Left ventricle myocardium inferior (tissue), 1 donor: ENCODE data around the gene ATF3. TPM values are rescaled to one million over a fixed set of nuclear protein-coding genes. Genes with fewer than 3 reads are reported as not detected.

Experiments
- DNase-seq: peaks from one replicate; pipeline ENCODE4 v3.0.0-alpha.2; 2020
- H3K27ac ChIP-seq: fragments of 200-600 bp; replicated peaks from 2 replicates; pipeline ENCODE4 v1.8.0; 2021
- H3K27me3 ChIP-seq: fragments of 200-600 bp; 2 replicates; pipeline ENCODE4 v1.8.0; 2021; ENCODE audit warnings: low read depth
- H3K36me3 ChIP-seq: fragments of 200-600 bp; 2 replicates; pipeline ENCODE4 v1.8.0; 2021
- H3K4me1 ChIP-seq: fragments of 200-600 bp; 2 replicates; pipeline ENCODE4 v1.8.0; 2021
- H3K4me3 ChIP-seq: fragments of 200-600 bp; 2 replicates; pipeline ENCODE4 v1.8.0; 2021; ENCODE audit warnings: mild to moderate bottlenecking, moderate library complexity
- H3K9me3 ChIP-seq: fragments of 200-600 bp; replicated peaks from 2 replicates; pipeline ENCODE4 v1.8.0; 2021
- intact Hi-C: fragments of 100-400 bp; cut with micrococcal nuclease; formaldehyde crosslinking; loops from one replicate; pipeline ENCODE4 v1.11.0; 2022
- total RNA-seq: library from RNA; stranded (reverse); fragmentation: NEBNext Ultra II Directional; extraction: Animal tissue kit (Norgen Biotek cat#: 25700); gene quantifications from one replicate; pipeline ENCODE4 v1.2.1, GENCODE V29; 2021
- TF ChIP-seq, protein P1 (sequence below): fragments of 200-600 bp; IDR thresholded peaks from 2 replicates; pipeline ENCODE4 v1.8.0; 2021; ENCODE audit warnings: antibody characterized with exemption, mild to moderate bottlenecking, borderline replicate concordance
- donor health status: DM: no; HTN: yes; CAD: no; lungs with severe emphysema.

ATF3 gene
- total RNA-seq, 1 donor from 2014 or later = 20.0 TPM

- Histone ChIP-seq H3K4me1 (peaks cover 8% of the 10 kb centered on the region), H3K4me3 (no peak overlapping the region), H3K27ac (no peak overlapping the region), H3K27me3 (no peaks in the 10 kb centered on the region), H3K36me3 (no peaks in the 10 kb centered on the region), H3K9me3 (no peaks in the 10 kb centered on the region)
- intact Hi-C loops = no loop called here
- no peak for DNase-seq
- TF ChIP-seq, protein P1, sequence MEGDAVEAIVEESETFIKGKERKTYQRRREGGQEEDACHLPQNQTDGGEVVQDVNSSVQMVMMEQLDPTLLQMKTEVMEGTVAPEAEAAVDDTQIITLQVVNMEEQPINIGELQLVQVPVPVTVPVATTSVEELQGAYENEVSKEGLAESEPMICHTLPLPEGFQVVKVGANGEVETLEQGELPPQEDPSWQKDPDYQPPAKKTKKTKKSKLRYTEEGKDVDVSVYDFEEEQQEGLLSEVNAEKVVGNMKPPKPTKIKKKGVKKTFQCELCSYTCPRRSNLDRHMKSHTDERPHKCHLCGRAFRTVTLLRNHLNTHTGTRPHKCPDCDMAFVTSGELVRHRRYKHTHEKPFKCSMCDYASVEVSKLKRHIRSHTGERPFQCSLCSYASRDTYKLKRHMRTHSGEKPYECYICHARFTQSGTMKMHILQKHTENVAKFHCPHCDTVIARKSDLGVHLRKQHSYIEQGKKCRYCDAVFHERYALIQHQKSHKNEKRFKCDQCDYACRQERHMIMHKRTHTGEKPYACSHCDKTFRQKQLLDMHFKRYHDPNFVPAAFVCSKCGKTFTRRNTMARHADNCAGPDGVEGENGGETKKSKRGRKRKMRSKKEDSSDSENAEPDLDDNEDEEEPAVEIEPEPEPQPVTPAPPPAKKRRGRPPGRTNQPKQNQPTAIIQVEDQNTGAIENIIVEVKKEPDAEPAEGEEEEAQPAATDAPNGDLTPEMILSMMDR = no peak
These were observed 19.5 kb downstream of the ATF3 start for GRCh38 chr1:212628046-212628445.

DNA sequence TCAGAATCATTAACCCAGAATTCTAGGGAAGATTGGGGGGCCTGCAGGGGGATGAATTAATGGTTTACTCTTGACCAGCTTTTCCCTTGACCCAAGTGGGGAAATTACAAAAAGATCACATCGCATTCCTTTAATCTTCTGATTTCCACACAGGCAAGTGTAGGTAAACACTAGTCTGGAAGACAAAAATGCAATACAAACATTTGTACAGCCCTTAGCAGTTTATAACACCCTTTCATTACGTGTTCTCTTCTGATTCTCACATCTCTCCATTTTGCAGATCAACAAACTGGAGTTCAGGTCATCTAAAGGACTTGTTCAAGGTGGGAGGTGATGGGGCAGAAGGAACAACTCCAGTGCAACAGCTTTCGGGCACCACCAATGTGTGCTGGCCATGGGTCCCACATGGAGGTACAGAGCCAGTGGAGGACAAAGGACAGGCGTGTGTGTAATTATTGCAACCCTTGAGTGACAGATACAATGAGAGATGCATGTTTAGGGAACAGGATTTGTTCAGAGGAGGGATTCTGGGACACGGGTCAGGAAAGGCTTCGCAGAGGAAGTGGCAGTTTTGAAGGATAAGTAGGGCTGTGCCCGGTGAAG is 20.4 kb downstream of the ATF3 start:
- TF ChIP-seq, protein P1 = no peak
- Histone ChIP-seq H3K27ac (no peak overlapping the region), H3K27me3 (no peaks in the 10 kb centered on the region), H3K9me3 (peaks cover under 1% of the 10 kb centered on the region), H3K4me1 (peaks cover 8% of the 10 kb centered on the region), H3K4me3 (no peak overlapping the region), H3K36me3 (no peaks in the 10 kb centered on the region)
- no peak for DNase-seq
- intact Hi-C loops = no loop called here

GRCh38 chr1:212629450-212630157 is 21.0 kb downstream of the ATF3 start:
- intact Hi-C loops = no loop called here
- no peak for DNase-seq

DNA sequence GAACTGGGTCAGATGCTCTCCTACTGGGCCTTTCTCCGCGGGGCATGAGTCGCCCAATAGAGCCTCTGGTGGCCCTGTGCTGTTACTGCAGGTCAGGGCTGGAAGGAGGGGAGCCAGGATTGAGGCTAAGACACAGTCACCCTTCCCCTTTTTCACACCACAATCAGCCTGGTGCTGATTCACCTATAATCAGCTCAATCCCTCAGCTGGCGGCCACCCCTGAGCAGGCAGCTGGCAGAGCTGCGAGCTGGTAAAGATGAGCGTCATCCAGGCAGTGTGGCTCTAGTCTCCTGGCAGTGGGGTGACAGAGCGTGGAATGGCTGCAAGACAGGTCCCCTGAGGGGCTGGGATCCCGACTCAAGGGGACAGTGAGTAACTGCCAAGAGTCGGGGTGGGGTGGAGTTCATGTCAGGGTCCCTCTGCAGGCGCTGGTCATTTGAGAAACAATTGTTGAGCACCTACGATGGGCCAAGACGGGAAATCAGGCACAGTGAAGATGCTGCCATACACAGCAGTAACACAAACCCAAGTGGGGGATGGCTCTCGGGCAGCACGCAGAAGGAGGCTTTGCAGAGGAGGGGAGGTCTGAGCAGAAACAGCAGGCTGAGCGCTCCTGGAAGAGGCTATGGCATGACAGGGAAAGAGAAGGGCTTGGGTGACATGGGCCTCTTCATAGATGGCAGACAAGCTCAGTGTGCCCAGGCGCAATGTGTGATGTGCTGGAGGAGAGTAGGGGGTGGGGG is 21.8 kb downstream of the ATF3 start:
- Histone ChIP-seq H3K4me3 (no peak overlapping the region), H3K36me3 (no peaks in the 10 kb centered on the region), H3K27ac (no peak overlapping the region), H3K27me3 (no peaks in the 10 kb centered on the region), H3K4me1 (peaks cover 15% of the 10 kb centered on the region), H3K9me3 (peaks cover 8% of the 10 kb centered on the region)
- peak; percentile 54 for DNase-seq
- intact Hi-C loops = no loop called here
- TF ChIP-seq, protein P1 = peak; percentile 91

More at GRCh38 chr1:212629450-212630157, 21.0 kb downstream of the ATF3 start:
- Histone ChIP-seq H3K4me3 (no peak overlapping the region), H3K27me3 (no peaks in the 10 kb centered on the region), H3K36me3 (no peaks in the 10 kb centered on the region), H3K27ac (no peak overlapping the region), H3K9me3 (peaks cover 7% of the 10 kb centered on the region), H3K4me1 (peaks cover 8% of the 10 kb centered on the region)
- TF ChIP-seq, protein P1 = no peak

DNA sequence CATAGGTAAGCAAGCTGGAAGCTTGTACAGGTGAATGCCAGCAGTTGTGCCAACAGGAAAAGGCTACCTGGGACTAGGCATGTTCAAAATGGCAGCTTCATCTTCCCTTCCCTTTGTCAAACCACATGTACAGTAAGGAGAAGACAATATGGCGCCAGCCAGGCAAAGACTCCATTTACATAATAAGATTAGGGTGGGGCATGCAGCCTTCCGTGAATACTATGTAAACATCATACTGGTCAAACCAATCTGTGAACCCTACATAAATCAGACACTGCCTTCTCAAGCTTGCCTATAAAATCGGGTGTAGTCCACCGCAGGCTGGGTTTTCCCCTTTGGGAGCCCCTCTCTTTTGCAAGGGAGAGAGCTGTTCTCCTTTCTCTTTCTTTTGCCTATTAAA is 24.6 kb downstream of the ATF3 start:
- H3K4me1 ChIP-seq = peaks cover 44% of the 10 kb centered on the region
- intact Hi-C loops = no loop called here

More for the DNA sequence above, 24.6 kb downstream of the ATF3 start:
- no peaks in the 10 kb centered on the region for H3K27me3 ChIP-seq
- peaks cover 8% of the 10 kb centered on the region for H3K9me3 ChIP-seq
- TF ChIP-seq, protein P1 = no peak
- H3K4me3 ChIP-seq = no peak overlapping the region
- no peaks in the 10 kb centered on the region for H3K36me3 ChIP-seq
- H3K27ac ChIP-seq = no peak overlapping the region
- no peak for DNase-seq
